Neuronal stem cell (in vitro differentiated cells): Measurements from ENCODE around the gene ANXA8L1.
"Not testable (repeated sequence)": the region's sequence is repeated elsewhere in the genome, so short reads cannot be mapped to it uniquely, and the experiment has no call there.

Source experiments
- DNase-seq: peaks from one replicate; pipeline ENCODE4 v3.0.0-alpha.2; 2013; ENCODE audit warnings: low spot score
- H2AFZ ChIP-seq: one replicate; pipeline ENCODE4 v1.6.1; 2013; ENCODE audit warnings: mild to moderate bottlenecking, low read length, inconsistent platforms
- H2AK5ac ChIP-seq: 2 replicates; pipeline ENCODE4 v1.6.1; 2013; ENCODE audit warnings: low read depth, mild to moderate bottlenecking, inconsistent platforms, low read length, moderate library complexity, mixed read lengths
- H2BK120ac ChIP-seq: 2 replicates; pipeline ENCODE4 v1.6.1; 2013; ENCODE audit warnings: low read depth, mild to moderate bottlenecking, inconsistent platforms, low read length, moderate library complexity, mixed read lengths
- H2BK12ac ChIP-seq: one replicate; pipeline ENCODE4 v1.6.1; 2013; ENCODE audit warnings: low read length, inconsistent platforms
- H2BK15ac ChIP-seq: 2 replicates; pipeline ENCODE4 v1.6.1; 2013; ENCODE audit warnings: mild to moderate bottlenecking, low read length, inconsistent platforms, mixed read lengths
- H2BK5ac ChIP-seq: one replicate; pipeline ENCODE4 v1.6.1; 2013; ENCODE audit warnings: inconsistent platforms, mild to moderate bottlenecking, low read length, moderate library complexity
- H3K14ac ChIP-seq: one replicate; pipeline ENCODE4 v1.6.1; 2013; ENCODE audit warnings: low read length, inconsistent platforms
- H3K18ac ChIP-seq: 2 replicates; pipeline ENCODE4 v1.6.1; 2013; ENCODE audit warnings: low read length, inconsistent platforms
- H3K23ac ChIP-seq: 2 replicates; pipeline ENCODE4 v1.6.1; 2013; ENCODE audit warnings: low read depth, mild to moderate bottlenecking, mixed read lengths, low read length, inconsistent platforms; ENCODE audit not compliant: poor library complexity
- H3K27ac ChIP-seq: replicated peaks from 3 replicates; pipeline ENCODE4 v1.5.1; 2013; ENCODE audit warnings: low read length, inconsistent platforms
- H3K27me3 ChIP-seq, 3 experiments: 2 replicates each; pipeline ENCODE4 v1.6.1; 2013; ENCODE audit warnings: low read length in 3 of 3, mild to moderate bottlenecking in 2 of 3, inconsistent platforms in 1 of 3, low read depth in 1 of 3, mixed read lengths in 1 of 3, moderate library complexity in 1 of 3; ENCODE audit not compliant: control insufficient read depth in 3 of 3, insufficient read depth in 3 of 3
- H3K36me3 ChIP-seq, 2 donors: replicated peaks in 1 of 2; 2 replicates each; pipeline ENCODE4 v1.6.1; 2013; ENCODE audit warnings: low read length in 2 of 2; ENCODE audit not compliant: control insufficient read depth in 2 of 2, insufficient read depth in 2 of 2
- H3K4ac ChIP-seq: 2 replicates; pipeline ENCODE4 v1.6.1; 2013; ENCODE audit warnings: inconsistent platforms, mild to moderate bottlenecking, low read length, moderate library complexity
- H3K4me1 ChIP-seq, 2 donors: 1 replicate in 1 of 2; 2 replicates in 1 of 2; pipeline ENCODE4 v1.6.1; 2013; ENCODE audit warnings: low read length in 2 of 2, low read depth in 1 of 2; ENCODE audit not compliant: control insufficient read depth in 2 of 2, insufficient read depth in 1 of 2
- H3K4me2 ChIP-seq: one replicate; pipeline ENCODE4 v1.6.1; 2013; ENCODE audit warnings: mild to moderate bottlenecking, low read length, inconsistent platforms; ENCODE audit not compliant: insufficient read depth, poor library complexity, severe bottlenecking
- H3K4me3 ChIP-seq, 2 donors: 2 replicates each; pipeline ENCODE4 v1.5.1; 2013; ENCODE audit warnings: low read length in 2 of 2, mild to moderate bottlenecking in 2 of 2, inconsistent platforms in 1 of 2, moderate library complexity in 1 of 2
- H3K79me1 ChIP-seq: one replicate; pipeline ENCODE4 v1.6.1; 2013; ENCODE audit warnings: low read depth, mild to moderate bottlenecking, inconsistent platforms, low read length, moderate library complexity
- H3K9ac ChIP-seq: one replicate; pipeline ENCODE4 v1.6.1; 2013; ENCODE audit warnings: mild to moderate bottlenecking, low read depth, low read length, inconsistent platforms; ENCODE audit not compliant: poor library complexity
- H3K9me3 ChIP-seq, 2 donors: replicated peaks in 1 of 2; 2 replicates each; pipeline versions ENCODE3 to v1.6.1; 2013; ENCODE audit warnings: low read length in 2 of 2, mild to moderate bottlenecking in 2 of 2, inconsistent platforms in 1 of 2, low read depth in 1 of 2, mixed read lengths in 1 of 2, moderate library complexity in 1 of 2; ENCODE audit not compliant: control insufficient read depth in 2 of 2, insufficient read depth in 1 of 2
- H4K8ac ChIP-seq: one replicate; pipeline ENCODE4 v1.6.1; 2013; ENCODE audit warnings: low read depth, mild to moderate bottlenecking, inconsistent platforms, low read length, moderate library complexity
- H4K91ac ChIP-seq: one replicate; pipeline ENCODE4 v1.6.1; 2013; ENCODE audit warnings: low read length, low read depth, mild to moderate bottlenecking, inconsistent platforms; ENCODE audit not compliant: poor library complexity
- WGBS, 2 donors: extraction: QIAGEN DNeasy Blood & Tissue Kit; methylation state at CpG; one replicate each; pipeline ENCODE4 v1.1.7; 2013; ENCODE audit warnings: missing lambda C conversion rate in 2 of 2, mixed read lengths in 1 of 2; ENCODE audit not compliant: insufficient read length in 2 of 2, insufficient replicate concordance in 1 of 2; ENCODE audit errors: extremely low coverage in 2 of 2; 5-methylcytosine and 5-hydroxymethylcytosine counted together

Gene ANXA8L1

GRCh38 chr10:46328853-46329689, 46.5 kb upstream of the ANXA8L1 start:
- Histone ChIP-seq H3K36me3 (no peaks in the 10 kb centered on the region), H3K4me3 (no peak overlapping the region), H3K18ac (peak overlapping the region; percentile 84), H3K27me3 (peaks cover 0 to 2% (median 0%) of the 10 kb centered on the region in 3 experiments), H3K27ac (no peak overlapping the region), H3K4ac (peak overlapping the region; percentile 40), H2BK5ac (no peak overlapping the region), H2BK12ac (no peak overlapping the region), H2BK120ac (no peak overlapping the region), H2BK15ac (no peak overlapping the region), H3K79me1 (no peaks in the 10 kb centered on the region), H4K91ac (no peak overlapping the region), H3K9ac (peak overlapping the region; percentile 26), H4K8ac (peak overlapping the region; percentile 66), H3K14ac (peak overlapping the region; percentile 39), H3K9me3 (no peaks in the 10 kb centered on the region), H2AFZ (no peak overlapping the region), H2AK5ac (peak overlapping the region; percentile 12), H3K4me1 (peaks cover 0 to 6% of the 10 kb centered on the region in 2 donors), H3K4me2 (no peak overlapping the region), H3K23ac (peak overlapping the region; percentile 66)
- no CpG with 5 or more reads among the region's 9 CpGs for WGBS, 2 donors
- no peak for DNase-seq

GRCh38 chr10:46329690-46330016, 45.9 kb upstream of the ANXA8L1 start:
- H3K23ac ChIP-seq = peak overlapping the region; percentile 66
- no peak overlapping the region for H3K14ac ChIP-seq
- H3K4me2 ChIP-seq = no peak overlapping the region
- no peaks in the 10 kb centered on the region for H3K79me1 ChIP-seq
- H3K9me3 ChIP-seq = no peaks in the 10 kb centered on the region
- H4K91ac ChIP-seq = no peak overlapping the region
- H2AK5ac ChIP-seq = peak overlapping the region; percentile 12
- no peak overlapping the region for H2AFZ ChIP-seq
- DNase-seq = no peak
- H2BK12ac ChIP-seq = no peak overlapping the region
- no peak overlapping the region for H2BK5ac ChIP-seq
- H3K27me3 ChIP-seq = peaks cover 0 to 2% (median 0%) of the 10 kb centered on the region in 3 experiments
- H4K8ac ChIP-seq = peak overlapping the region; percentile 66
- no peak overlapping the region for H3K4me3 ChIP-seq
- peak overlapping the region; percentile 84 for H3K18ac ChIP-seq
- no peaks in the 10 kb centered on the region for H3K36me3 ChIP-seq
- H3K9ac ChIP-seq = peak overlapping the region; percentile 26
- peaks cover 0 to 6% of the 10 kb centered on the region in 2 donors for H3K4me1 ChIP-seq
- no peak overlapping the region for H2BK15ac ChIP-seq
- no CpG with 5 or more reads among the region's 8 CpGs for WGBS, 2 donors
- peak overlapping the region; percentile 40 for H3K4ac ChIP-seq
- H2BK120ac ChIP-seq = no peak overlapping the region
- H3K27ac ChIP-seq = no peak overlapping the region

- no peak overlapping the region for H3K4ac ChIP-seq
- no peak overlapping the region for H3K9ac ChIP-seq
- H4K91ac ChIP-seq = no peak overlapping the region
- H3K36me3 ChIP-seq = no peaks in the 10 kb centered on the region
- no peak overlapping the region for H3K4me3 ChIP-seq
- no peak overlapping the region for H2BK5ac ChIP-seq
- no peak overlapping the region for H3K14ac ChIP-seq
- DNase-seq = no peak
- H3K79me1 ChIP-seq = no peaks in the 10 kb centered on the region
- H3K9me3 ChIP-seq = no peaks in the 10 kb centered on the region
- peaks cover 0 to 2% (median 0%) of the 10 kb centered on the region in 3 experiments for H3K27me3 ChIP-seq
- H2BK120ac ChIP-seq = no peak overlapping the region
- H3K4me1 ChIP-seq = peaks cover 0 to 6% of the 10 kb centered on the region in 2 donors
- H3K23ac ChIP-seq = no peak overlapping the region
- no peak overlapping the region for H4K8ac ChIP-seq
- H2BK12ac ChIP-seq = no peak overlapping the region
- H2AFZ ChIP-seq = no peak overlapping the region
- H2BK15ac ChIP-seq = no peak overlapping the region
- no peak overlapping the region for H2AK5ac ChIP-seq
- no peak overlapping the region for H3K27ac ChIP-seq
- no peak overlapping the region for H3K4me2 ChIP-seq
- no CpG with 5 or more reads among the region's 3 CpGs for WGBS, 2 donors
- H3K18ac ChIP-seq = no peak overlapping the region
These were observed 44.7 kb upstream of the ANXA8L1 start for GRCh38 chr10:46330894-46331293.

- H2AFZ ChIP-seq, H2BK5ac ChIP-seq, H3K9ac ChIP-seq, H3K27ac ChIP-seq, H3K4me2 ChIP-seq, H3K14ac ChIP-seq, H3K36me3 ChIP-seq, DNase-seq, H3K4ac ChIP-seq, H4K91ac ChIP-seq, H3K79me1 ChIP-seq, H4K8ac ChIP-seq, H2BK15ac ChIP-seq, H2BK12ac ChIP-seq, H3K4me1 ChIP-seq, H3K18ac ChIP-seq, H3K9me3 ChIP-seq, H3K4me3 ChIP-seq, H3K23ac ChIP-seq, H2AK5ac ChIP-seq, H3K27me3 ChIP-seq, H2BK120ac ChIP-seq: not testable (repeated sequence)
- WGBS, 2 donors = no CpG with 5 or more reads among the region's 4 CpGs
These were observed 10.1 kb upstream of the ANXA8L1 start for GRCh38 chr10:46365484-46365883.
